WTC11 (cell line): ENCODE measurements around the gene ZC2HC1B. TPM values are rescaled to one million over a fixed set of nuclear protein-coding genes. Genes with fewer than 3 reads are reported as not detected.
A peak's percentile ranks its signal among the peaks of the same experiment; 100 is the strongest.

ENCODE experiments used
- ATAC-seq: fragments of 200-7000 bp; cut with Tn5 transposase; 2 replicates; pipeline ENCODE4 v1.10.0; 2021; ENCODE audit warnings: mild to moderate bottlenecking, moderate library complexity
- CTCF ChIA-PET: fragments of 300-600 bp; sonication (Branson Sonifier 250); formaldehyde crosslinking; loops from one replicate; lab custom pipeline; 2021; ENCODE audit warnings: antibody characterized with exemption; lab: Charles Lee
- POLR2A ChIA-PET: fragments of 350-600 bp; sonication (Branson Sonifier 250); formaldehyde crosslinking; loops from one replicate; lab custom pipeline; 2021; ENCODE audit warnings: antibody characterized with exemption; lab: Charles Lee
- DNase-seq: peaks from one replicate; pipeline ENCODE4 v3.0.0; 2021; ENCODE audit warnings: low spot score
- H3K27ac Mint-ChIP-seq: 2 replicates; pipeline ENCODE4 v1.8.0; 2021; ENCODE audit warnings: mixed read lengths
- H3K27me3 Mint-ChIP-seq: 2 replicates; pipeline ENCODE4 v1.8.0; 2021; ENCODE audit warnings: low read depth, mild to moderate bottlenecking, moderate library complexity, mixed read lengths
- H3K36me3 Mint-ChIP-seq: 2 replicates; pipeline ENCODE4 v1.8.0; 2021; ENCODE audit warnings: mixed read lengths
- H3K4me1 Mint-ChIP-seq: 2 replicates; pipeline ENCODE4 v1.8.0; 2022; ENCODE audit warnings: mixed read lengths
- H3K4me3 Mint-ChIP-seq: 2 replicates; pipeline ENCODE4 v1.8.0; 2021; ENCODE audit warnings: mild to moderate bottlenecking, moderate library complexity, mixed read lengths
- H3K9me3 Mint-ChIP-seq: 2 replicates; pipeline ENCODE4 v1.8.0; 2021; ENCODE audit warnings: mixed read lengths
- CBFB ChIP-seq: sonication (generic); formaldehyde crosslinking; IDR thresholded peaks from 2 replicates; pipeline ENCODE4 v1.8.1; 2022; ENCODE audit warnings: mild to moderate bottlenecking, low read depth, missing genetic modification reagents
- CREB1 ChIP-seq: sonication (generic); formaldehyde crosslinking; IDR thresholded peaks from 2 replicates; pipeline ENCODE4 v1.8.0; 2023; ENCODE audit warnings: mild to moderate bottlenecking, missing genetic modification reagents
- FOXK1 ChIP-seq: sonication (generic); formaldehyde crosslinking; IDR thresholded peaks from 2 replicates; pipeline ENCODE4 v1.8.0; 2022; ENCODE audit warnings: mild to moderate bottlenecking, moderate library complexity, missing genetic modification reagents
- HMGA2 ChIP-seq: fragments of 250-450 bp; sonication (Bioruptor Pico); IDR thresholded peaks from 2 replicates; pipeline ENCODE4 v1.4.0; 2021; ENCODE audit warnings: mild to moderate bottlenecking, moderate library complexity
- KAT7 ChIP-seq: sonication (generic); formaldehyde crosslinking; IDR thresholded peaks from 2 replicates; pipeline ENCODE4 v1.8.1; 2023; ENCODE audit warnings: missing genetic modification reagents, mild to moderate bottlenecking, borderline replicate concordance
- NFYB ChIP-seq: sonication (generic); formaldehyde crosslinking; conservative IDR thresholded peaks from 2 replicates; pipeline ENCODE4 v1.8.0; 2022; ENCODE audit warnings: low read depth, missing genetic modification reagents
- NR2C2 ChIP-seq: sonication (generic); formaldehyde crosslinking; IDR thresholded peaks from 2 replicates; pipeline ENCODE4 v1.8.0; 2022; ENCODE audit warnings: mild to moderate bottlenecking, missing genetic modification reagents
- NR3C1 ChIP-seq: sonication (generic); formaldehyde crosslinking; conservative IDR thresholded peaks from 2 replicates; pipeline ENCODE4 v1.8.1; 2023; ENCODE audit warnings: low read depth, mild to moderate bottlenecking, missing genetic modification reagents
- PRRX2 ChIP-seq: fragments of 250-450 bp; sonication (Bioruptor Pico); IDR thresholded peaks from 2 replicates; pipeline ENCODE4 v1.8.0; 2021; ENCODE audit warnings: mild to moderate bottlenecking
- SOX15 ChIP-seq: fragments of 250-450 bp; sonication (Bioruptor Pico); IDR thresholded peaks from 2 replicates; pipeline ENCODE4 v1.9.0; 2021; ENCODE audit warnings: mild to moderate bottlenecking
- ZNF121 ChIP-seq: sonication (generic); formaldehyde crosslinking; IDR thresholded peaks from 2 replicates; pipeline ENCODE4 v1.8.0; 2023; ENCODE audit warnings: missing genetic modification reagents
- ZNF219 ChIP-seq: sonication (generic); formaldehyde crosslinking; IDR thresholded peaks from 2 replicates; pipeline ENCODE4 v1.8.0; 2023; ENCODE audit warnings: missing genetic modification reagents, mild to moderate bottlenecking, borderline replicate concordance
- ZNF263 ChIP-seq: sonication (generic); formaldehyde crosslinking; IDR thresholded peaks from 2 replicates; pipeline ENCODE4 v1.8.1; 2022; ENCODE audit warnings: low read depth, mild to moderate bottlenecking, moderate library complexity, missing genetic modification reagents
- total RNA-seq: library from RNA; stranded (reverse); gene quantifications from 3 replicates; pipeline ENCODE4 v1.2.3, GENCODE V29; 2021
- TF ChIP-seq, protein P1 (sequence below): fragments of 250-450 bp; sonication (Bioruptor Pico); IDR thresholded peaks from 2 replicates; pipeline ENCODE4 v1.8.0; 2021; ENCODE audit warnings: mild to moderate bottlenecking
- TF ChIP-seq, protein P2 (sequence below): sonication (generic); formaldehyde crosslinking; IDR thresholded peaks from 2 replicates; pipeline ENCODE4 v1.8.0; 2023; ENCODE audit warnings: missing genetic modification reagents, mild to moderate bottlenecking, borderline replicate concordance
- TF ChIP-seq, protein P3 (sequence below): sonication (generic); formaldehyde crosslinking; IDR thresholded peaks from 2 replicates; pipeline ENCODE4 v1.8.0; 2023; ENCODE audit warnings: missing genetic modification reagents
- TF ChIP-seq, protein P4 (sequence below): sonication (generic); formaldehyde crosslinking; IDR thresholded peaks from 2 replicates; pipeline ENCODE4 v1.8.1; 2023; ENCODE audit warnings: mild to moderate bottlenecking, missing genetic modification reagents, moderate library complexity
- TF ChIP-seq, protein P5 (sequence below): fragments of 250-450 bp; sonication (Bioruptor Pico); IDR thresholded peaks from 2 replicates; pipeline ENCODE4 v2.1.2; 2022; ENCODE audit warnings: mild to moderate bottlenecking, moderate library complexity
- TF ChIP-seq, protein P6 (sequence below): sonication (generic); formaldehyde crosslinking; IDR thresholded peaks from 2 replicates; pipeline ENCODE4 v1.8.1; 2022; ENCODE audit warnings: low read depth, mild to moderate bottlenecking, moderate library complexity, missing genetic modification reagents, borderline replicate concordance

Gene ZC2HC1B
- total RNA-seq, 1 experiment from 2014 or later = not detected

DNA sequence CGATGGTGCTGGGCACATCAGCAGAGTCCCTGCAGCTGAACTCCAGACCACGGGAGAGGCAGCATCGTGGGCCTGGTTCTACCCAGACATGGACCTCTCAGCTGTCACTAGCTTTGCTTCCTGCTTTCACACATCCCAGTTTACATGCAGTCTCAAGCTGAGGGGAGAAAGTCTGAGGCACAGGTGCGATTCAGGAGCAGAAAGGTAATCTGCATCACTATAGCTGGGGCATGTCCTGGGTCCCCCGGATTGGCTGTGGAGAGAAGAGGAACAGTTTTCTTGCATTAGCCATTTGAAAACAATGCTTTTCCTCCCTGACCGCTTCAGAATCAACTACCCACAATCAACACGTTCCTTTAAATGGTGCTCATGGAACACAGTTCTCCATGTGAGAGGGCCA, 83.9 kb downstream of the ZC2HC1B start:
- CTCF ChIA-PET = interaction anchor here (1.1 to 2.0 kb wide), 3 partner anchors 8 to 373 kb away, joined by 3 to 9 read pairs (median 3); no protein-coding TSS in a partner anchor
- no peak overlapping the region for H3K4me3 Mint-ChIP-seq
- TF ChIP-seq, protein P1, sequence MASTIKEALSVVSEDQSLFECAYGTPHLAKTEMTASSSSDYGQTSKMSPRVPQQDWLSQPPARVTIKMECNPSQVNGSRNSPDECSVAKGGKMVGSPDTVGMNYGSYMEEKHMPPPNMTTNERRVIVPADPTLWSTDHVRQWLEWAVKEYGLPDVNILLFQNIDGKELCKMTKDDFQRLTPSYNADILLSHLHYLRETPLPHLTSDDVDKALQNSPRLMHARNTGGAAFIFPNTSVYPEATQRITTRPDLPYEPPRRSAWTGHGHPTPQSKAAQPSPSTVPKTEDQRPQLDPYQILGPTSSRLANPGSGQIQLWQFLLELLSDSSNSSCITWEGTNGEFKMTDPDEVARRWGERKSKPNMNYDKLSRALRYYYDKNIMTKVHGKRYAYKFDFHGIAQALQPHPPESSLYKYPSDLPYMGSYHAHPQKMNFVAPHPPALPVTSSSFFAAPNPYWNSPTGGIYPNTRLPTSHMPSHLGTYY (CRISPR knock-in tag) = no peak
- TF ChIP-seq CBFB (CRISPR knock-in tag) (no peak), HMGA2 (CRISPR knock-in tag) (no peak), ZNF121 (CRISPR knock-in tag) (no peak), SOX15 (no peak), NR3C1 (CRISPR knock-in tag) (no peak), NFYB (CRISPR knock-in tag) (no peak), FOXK1 (CRISPR knock-in tag) (no peak), ZNF263 (CRISPR knock-in tag) (no peak), NR2C2 (CRISPR knock-in tag) (no peak), CREB1 (CRISPR knock-in tag) (no peak), KAT7 (CRISPR knock-in tag) (no peak), ZNF219 (CRISPR knock-in tag) (no peak)
- TF ChIP-seq, protein P2, sequence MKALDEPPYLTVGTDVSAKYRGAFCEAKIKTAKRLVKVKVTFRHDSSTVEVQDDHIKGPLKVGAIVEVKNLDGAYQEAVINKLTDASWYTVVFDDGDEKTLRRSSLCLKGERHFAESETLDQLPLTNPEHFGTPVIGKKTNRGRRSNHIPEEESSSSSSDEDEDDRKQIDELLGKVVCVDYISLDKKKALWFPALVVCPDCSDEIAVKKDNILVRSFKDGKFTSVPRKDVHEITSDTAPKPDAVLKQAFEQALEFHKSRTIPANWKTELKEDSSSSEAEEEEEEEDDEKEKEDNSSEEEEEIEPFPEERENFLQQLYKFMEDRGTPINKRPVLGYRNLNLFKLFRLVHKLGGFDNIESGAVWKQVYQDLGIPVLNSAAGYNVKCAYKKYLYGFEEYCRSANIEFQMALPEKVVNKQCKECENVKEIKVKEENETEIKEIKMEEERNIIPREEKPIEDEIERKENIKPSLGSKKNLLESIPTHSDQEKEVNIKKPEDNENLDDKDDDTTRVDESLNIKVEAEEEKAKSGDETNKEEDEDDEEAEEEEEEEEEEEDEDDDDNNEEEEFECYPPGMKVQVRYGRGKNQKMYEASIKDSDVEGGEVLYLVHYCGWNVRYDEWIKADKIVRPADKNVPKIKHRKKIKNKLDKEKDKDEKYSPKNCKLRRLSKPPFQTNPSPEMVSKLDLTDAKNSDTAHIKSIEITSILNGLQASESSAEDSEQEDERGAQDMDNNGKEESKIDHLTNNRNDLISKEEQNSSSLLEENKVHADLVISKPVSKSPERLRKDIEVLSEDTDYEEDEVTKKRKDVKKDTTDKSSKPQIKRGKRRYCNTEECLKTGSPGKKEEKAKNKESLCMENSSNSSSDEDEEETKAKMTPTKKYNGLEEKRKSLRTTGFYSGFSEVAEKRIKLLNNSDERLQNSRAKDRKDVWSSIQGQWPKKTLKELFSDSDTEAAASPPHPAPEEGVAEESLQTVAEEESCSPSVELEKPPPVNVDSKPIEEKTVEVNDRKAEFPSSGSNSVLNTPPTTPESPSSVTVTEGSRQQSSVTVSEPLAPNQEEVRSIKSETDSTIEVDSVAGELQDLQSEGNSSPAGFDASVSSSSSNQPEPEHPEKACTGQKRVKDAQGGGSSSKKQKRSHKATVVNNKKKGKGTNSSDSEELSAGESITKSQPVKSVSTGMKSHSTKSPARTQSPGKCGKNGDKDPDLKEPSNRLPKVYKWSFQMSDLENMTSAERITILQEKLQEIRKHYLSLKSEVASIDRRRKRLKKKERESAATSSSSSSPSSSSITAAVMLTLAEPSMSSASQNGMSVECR = no peak
- TF ChIP-seq, protein P3, sequence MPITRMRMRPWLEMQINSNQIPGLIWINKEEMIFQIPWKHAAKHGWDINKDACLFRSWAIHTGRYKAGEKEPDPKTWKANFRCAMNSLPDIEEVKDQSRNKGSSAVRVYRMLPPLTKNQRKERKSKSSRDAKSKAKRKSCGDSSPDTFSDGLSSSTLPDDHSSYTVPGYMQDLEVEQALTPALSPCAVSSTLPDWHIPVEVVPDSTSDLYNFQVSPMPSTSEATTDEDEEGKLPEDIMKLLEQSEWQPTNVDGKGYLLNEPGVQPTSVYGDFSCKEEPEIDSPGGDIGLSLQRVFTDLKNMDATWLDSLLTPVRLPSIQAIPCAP (CRISPR knock-in tag) = no peak
- TF ChIP-seq, protein P4, sequence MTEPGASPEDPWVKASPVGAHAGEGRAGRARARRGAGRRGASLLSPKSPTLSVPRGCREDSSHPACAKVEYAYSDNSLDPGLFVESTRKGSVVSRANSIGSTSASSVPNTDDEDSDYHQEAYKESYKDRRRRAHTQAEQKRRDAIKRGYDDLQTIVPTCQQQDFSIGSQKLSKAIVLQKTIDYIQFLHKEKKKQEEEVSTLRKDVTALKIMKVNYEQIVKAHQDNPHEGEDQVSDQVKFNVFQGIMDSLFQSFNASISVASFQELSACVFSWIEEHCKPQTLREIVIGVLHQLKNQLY (CRISPR knock-in tag) = no peak
- H3K4me1 Mint-ChIP-seq = peaks cover 10% of the 10 kb centered on the region
- H3K27me3 Mint-ChIP-seq = peaks cover 81% of the 10 kb centered on the region
- DNase-seq = no peak
- H3K9me3 Mint-ChIP-seq = peaks cover 30% of the 10 kb centered on the region
- H3K27ac Mint-ChIP-seq = no peak overlapping the region
- peaks cover 12% of the 10 kb centered on the region for H3K36me3 Mint-ChIP-seq
- POLR2A ChIA-PET = no interaction called here
- peak; percentile 83 for ATAC-seq

DNA sequence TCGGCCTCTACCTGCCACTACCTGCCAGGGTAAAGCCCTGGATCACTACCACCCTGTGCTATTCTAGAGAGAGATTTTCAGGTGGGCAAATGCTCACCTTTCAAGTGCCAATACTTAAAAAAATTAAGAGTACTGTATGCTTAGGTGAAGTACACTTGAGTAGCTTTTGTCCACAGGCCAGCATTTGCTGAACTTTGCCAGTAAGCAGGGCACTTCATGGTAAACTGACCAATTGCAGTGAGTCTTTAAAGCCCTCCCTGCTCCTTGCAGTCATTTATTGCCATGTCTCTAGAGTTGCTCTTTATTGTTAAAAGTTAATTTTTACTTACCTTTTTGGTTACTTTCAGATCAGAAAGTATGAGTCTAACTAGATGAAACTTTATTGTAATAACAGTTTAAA, 85.3 kb downstream of the ZC2HC1B start:
- Mint-ChIP-seq H3K4me1 (peaks cover 10% of the 10 kb centered on the region), H3K27ac (no peak overlapping the region), H3K4me3 (no peak overlapping the region), H3K36me3 (peaks cover 12% of the 10 kb centered on the region), H3K9me3 (peaks cover 30% of the 10 kb centered on the region), H3K27me3 (peaks cover 76% of the 10 kb centered on the region)
- DNase-seq = no peak
- POLR2A ChIA-PET = no interaction called here
- TF ChIP-seq, protein P5, sequence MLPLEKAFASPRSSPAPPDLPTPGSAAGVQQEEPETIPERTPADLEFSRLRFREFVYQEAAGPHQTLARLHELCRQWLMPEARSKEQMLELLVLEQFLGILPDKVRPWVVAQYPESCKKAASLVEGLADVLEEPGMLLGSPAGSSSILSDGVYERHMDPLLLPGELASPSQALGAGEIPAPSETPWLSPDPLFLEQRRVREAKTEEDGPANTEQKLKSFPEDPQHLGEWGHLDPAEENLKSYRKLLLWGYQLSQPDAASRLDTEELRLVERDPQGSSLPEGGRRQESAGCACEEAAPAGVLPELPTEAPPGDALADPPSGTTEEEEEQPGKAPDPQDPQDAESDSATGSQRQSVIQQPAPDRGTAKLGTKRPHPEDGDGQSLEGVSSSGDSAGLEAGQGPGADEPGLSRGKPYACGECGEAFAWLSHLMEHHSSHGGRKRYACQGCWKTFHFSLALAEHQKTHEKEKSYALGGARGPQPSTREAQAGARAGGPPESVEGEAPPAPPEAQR (CRISPR knock-in tag) = no peak
- TF ChIP-seq, protein P2 = no peak
- no peak for TF ChIP-seq PRRX2 (CRISPR knock-in tag)
- TF ChIP-seq, protein P6, sequence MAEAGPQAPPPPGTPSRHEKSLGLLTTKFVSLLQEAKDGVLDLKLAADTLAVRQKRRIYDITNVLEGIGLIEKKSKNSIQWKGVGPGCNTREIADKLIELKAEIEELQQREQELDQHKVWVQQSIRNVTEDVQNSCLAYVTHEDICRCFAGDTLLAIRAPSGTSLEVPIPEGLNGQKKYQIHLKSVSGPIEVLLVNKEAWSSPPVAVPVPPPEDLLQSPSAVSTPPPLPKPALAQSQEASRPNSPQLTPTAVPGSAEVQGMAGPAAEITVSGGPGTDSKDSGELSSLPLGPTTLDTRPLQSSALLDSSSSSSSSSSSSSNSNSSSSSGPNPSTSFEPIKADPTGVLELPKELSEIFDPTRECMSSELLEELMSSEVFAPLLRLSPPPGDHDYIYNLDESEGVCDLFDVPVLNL (CRISPR knock-in tag) = no peak
- CTCF ChIA-PET = interaction anchor here (0.7 to 2.0 kb wide), 3 partner anchors 9 to 23 kb away, joined by 3 to 9 read pairs (median 3); no protein-coding TSS in a partner anchor
- ATAC-seq = no peak
